ENCODE results near the gene DIS3L2. TPM values are rescaled to one million over a fixed set of nuclear protein-coding genes. Genes with fewer than 3 reads are reported as not detected.

DIS3L2 gene, protein sequence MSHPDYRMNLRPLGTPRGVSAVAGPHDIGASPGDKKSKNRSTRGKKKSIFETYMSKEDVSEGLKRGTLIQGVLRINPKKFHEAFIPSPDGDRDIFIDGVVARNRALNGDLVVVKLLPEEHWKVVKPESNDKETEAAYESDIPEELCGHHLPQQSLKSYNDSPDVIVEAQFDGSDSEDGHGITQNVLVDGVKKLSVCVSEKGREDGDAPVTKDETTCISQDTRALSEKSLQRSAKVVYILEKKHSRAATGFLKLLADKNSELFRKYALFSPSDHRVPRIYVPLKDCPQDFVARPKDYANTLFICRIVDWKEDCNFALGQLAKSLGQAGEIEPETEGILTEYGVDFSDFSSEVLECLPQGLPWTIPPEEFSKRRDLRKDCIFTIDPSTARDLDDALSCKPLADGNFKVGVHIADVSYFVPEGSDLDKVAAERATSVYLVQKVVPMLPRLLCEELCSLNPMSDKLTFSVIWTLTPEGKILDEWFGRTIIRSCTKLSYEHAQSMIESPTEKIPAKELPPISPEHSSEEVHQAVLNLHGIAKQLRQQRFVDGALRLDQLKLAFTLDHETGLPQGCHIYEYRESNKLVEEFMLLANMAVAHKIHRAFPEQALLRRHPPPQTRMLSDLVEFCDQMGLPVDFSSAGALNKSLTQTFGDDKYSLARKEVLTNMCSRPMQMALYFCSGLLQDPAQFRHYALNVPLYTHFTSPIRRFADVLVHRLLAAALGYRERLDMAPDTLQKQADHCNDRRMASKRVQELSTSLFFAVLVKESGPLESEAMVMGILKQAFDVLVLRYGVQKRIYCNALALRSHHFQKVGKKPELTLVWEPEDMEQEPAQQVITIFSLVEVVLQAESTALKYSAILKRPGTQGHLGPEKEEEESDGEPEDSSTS
- 34.7 TPM for total RNA-seq

DNA sequence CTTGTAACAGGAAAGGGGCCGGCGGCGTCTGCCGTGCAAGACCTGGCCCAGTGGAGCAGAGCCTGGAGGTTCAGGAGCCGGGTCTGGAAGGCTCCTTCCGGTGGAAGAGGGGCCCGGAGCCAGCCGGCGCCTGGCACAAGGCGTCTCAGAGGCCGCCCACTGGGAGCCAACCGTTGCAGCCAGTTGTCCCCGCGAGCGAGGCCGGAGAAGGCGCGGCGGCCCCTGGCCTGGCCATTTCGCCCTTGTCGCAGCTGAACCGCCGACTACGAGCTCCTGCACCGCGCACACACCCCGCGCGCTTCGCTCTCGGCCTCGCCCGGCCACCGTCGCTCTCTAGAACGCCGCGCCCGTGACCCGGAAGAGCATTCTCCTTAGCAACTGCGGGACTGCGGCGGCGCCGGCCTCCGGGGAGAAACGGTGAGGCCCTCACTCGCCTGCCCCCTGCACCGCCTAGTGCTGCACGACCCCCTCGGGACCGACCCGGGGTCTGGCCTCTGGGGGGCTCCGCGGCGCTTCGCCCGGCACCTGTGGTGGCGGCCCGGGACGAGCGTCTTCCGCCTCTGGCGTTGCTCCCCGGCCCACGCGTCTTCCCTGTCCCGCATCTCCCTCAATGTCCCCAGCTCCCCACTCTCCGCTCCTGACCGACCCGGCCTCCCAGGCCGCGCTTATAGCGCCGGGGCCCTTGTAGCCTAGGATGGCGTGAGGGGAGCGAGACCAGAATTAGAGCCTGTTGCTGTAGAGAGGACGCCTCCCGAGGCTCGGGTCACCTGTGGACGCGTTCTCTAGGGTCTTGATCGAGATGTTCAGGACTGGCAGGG, at the start of gene DIS3L2:
TSS of gene DIS3L2 (plus strand) at position 365 of the 818 bp plus-strand sequence. CDS start 53,215 bp downstream, outside the sequence.
- peak; percentile 92 for DNase-seq

DNA sequence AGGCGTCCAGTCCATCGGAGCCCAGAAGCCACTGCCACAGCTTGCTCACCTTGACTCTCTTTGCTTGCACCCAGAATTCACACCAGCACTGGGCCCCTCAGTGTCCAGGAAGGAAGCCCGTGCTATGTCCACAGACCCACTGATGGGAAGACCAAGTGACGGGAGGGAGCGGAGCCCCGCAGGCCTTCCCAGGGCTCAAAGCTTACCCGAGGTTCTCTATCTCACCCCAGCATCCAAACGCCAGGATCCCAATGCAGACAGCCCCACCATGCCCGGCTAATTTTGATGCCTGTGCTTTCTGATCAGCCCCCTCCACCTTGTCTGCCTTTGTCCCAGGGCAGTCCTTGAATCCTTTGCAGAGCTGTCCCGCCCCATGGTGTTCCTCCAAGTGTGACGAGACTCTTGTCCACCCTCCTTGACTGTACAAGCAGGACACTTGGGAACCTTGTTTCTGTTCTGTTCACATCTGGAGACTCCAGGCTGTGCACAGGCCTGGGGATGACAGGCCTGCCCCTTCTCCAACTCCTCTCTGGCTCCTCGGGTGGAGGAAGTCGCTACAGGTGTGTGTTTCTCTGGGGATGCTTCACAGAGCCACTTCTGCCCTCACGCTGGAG, 47.3 kb upstream of the DIS3L2 start:
- DNase-seq: no peak

DNA sequence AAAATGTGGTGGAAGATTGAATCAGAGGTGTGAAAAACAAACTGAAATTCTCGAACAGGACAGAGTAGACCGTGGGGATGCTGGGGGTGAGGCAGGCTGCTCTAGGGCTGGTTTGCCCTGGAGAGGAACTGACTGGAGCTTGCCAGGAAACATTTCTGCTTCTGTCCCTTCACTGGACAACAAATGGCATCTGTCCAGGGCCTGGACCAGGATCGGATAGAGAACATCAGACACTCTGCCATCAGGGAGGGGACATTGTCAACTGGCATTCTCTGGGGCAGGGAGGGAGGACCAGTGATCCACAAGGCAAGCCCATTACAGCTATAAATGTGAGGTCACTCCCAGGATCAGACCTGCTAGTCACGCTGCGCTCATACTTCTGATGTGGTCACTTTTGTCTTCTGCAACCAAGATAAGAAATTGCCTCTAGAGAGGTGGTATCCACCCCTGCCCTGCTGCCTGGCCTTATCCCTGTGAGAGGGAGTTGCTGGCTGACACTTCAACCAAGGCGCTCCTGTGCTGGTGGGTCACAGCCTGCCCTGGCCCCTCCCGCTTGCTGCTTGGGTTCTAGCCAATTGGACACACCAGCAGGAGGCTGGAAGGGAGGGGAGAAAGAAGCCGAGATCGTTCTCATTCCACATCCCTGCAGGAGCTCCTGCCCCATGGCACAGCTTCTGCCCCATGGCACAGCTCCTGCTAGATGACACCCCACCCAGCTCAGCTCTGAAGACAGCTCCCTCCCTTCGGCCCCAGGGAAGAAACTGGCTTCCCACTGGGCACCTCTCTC, 44.0 kb upstream of the DIS3L2 start:
- no peak for DNase-seq

DNA sequence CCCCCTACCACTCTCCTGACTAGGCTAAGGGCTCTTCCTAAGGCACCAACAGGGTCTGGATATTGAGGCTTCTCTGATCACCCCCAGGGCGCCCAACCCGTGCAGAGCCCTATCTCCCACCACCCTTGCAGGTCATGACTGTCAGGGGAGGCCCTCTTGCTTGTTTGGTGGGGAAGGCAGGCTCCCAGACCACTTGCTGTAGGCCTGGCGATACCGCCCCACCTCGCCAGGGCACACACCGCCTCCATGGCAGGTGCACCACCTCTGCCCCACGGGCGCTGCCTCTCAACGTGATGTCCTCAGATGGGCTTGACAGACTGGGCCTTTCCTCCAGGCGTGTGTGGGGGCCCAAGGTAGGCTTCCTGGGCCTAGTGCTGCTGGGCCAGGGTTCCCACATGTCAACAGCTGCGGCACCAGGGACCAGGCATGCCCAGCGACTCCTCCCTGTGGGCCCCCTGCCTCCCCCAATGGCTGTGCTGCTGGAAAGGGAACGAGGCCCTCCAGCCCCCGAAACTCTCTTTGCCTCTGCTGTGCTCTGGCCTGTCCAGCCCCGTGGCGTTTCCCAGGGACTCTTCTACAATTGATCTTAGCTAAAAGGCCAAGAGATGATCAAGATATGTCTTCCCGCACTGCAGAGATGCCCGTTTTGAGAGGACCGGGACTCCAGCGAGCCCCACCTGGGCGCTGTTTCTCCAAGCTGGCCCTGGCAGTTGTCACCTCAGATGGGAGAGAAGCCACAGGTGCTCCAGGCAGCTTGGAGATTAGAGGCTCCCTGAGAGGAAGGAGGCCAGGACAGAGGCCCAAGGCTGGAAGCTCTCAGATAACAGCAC, 42.8 kb upstream of the DIS3L2 start:
- no peak for DNase-seq

DNA sequence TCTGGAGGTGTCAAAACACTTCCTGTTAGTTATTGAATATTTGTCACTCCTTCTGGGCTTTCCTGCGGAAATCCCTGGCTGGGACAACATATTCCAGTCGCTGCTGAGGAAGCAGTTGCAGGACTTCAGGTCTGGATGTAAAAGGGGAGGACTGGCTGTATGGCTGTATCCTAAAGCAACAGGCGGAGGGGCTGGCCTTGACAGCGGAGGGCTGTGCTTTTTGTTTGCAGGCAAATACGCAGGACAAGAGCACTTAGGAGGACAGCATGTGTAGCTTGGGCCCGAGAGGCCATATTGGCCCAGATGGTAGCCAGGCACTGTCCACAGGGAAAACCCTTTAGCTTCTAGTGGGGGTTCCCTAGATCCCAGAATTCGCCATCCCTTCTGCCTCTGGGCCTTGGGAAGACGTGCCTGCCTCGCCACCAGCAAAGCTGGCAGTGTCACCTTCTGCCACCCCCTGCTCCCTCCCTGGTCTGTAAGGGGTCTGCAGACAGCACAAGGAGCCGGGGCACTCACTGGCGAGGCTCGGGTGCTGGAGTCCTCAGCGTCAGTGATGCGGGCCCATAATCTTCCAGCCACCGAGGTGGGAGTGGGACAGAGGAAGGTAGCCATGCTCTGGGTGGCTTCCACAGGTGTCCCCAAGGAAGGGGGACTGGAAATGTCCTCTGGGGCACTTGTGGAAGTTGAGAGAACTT, 42.0 kb upstream of the DIS3L2 start:
- no peak for DNase-seq

DNA sequence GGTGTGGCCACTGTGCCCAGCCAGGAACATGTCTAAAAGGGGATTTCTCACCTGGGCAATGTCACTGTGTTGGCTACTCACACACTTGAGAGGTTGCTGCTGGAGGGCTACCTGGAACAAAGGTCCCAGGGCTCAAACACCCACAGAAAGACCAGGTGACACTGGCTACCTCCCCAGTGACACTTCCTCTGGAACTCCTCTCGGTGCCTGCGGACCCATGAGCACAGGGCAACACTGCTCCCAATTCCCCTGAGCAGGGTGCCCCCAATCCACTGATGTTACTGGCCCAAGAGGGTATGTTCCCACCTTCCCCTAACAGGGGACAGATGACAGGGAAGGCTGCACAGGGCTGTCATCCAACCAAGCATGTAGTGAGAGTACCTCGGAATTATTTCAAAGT, 41.1 kb upstream of the DIS3L2 start:
- no peak for DNase-seq

DNA sequence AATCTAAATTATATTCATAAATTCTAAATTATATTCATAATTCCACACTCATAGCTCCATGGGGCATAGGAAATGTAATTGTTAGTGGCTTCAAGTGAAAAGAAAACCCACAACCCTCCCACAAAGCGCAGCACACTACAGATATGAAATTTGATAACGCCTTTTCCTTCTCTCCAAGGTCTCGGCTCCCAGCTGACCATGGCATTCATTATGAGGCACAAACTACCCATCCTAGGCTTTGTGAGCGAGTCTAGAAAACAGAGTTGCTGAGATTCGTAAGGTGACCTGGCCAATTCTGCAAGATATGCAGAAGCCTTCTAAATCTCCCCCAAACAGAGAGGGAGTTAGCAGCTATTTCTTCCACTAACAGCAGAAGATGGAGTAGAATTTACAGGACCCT, 40.7 kb upstream of the DIS3L2 start:
- no peak for DNase-seq

DNA sequence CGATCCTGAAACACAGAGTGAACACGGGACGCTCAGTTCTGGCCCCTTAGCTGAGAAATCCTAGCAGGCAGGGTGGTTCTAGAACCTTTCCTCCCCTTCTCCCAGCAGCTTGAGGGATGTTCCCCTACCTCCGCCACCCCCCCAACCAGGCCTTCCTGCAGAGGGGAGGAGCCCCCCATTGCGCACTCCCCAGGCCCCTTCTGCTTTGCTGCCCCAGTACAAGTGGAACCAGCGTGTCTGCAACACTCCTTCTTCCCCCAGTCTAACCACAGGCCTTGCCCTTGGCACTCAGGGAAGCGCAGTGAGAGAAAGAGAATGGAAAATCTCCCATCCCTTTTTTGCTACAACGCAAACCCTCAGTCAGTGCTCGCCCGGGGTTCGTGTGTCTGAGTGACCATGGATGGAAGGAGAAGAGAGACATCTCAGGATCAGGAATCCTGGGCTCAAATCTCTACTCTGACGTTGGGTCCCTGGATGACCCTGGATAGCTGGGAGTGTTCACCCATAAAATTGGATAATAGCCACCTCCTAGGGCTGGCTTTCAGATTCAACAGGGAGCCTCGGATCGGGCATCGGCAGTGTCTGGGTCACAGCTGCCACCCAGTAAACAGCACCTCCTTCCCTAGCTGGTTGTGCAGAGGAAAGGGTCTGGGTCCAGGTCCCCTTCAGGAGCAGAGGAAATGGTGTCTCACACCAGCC, 39.1 kb upstream of the DIS3L2 start:
- DNase-seq: no peak

DNA sequence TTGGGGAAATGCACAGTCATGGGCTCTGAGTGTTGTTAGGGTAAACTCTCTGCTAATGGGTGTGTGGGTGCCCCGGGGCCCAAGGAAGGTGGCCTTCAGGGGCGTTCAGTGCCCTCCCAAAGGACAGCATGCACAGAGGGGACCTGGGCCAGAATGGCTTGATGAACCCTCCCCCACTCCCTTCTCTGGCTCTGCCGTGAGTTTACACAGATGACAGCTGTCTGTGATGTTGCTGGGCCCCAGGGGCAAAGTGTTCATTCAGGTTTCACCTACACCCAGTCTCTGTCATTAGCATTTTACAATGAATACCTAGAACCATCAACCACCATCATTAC, 38.5 kb upstream of the DIS3L2 start:
- no peak for DNase-seq

DNA sequence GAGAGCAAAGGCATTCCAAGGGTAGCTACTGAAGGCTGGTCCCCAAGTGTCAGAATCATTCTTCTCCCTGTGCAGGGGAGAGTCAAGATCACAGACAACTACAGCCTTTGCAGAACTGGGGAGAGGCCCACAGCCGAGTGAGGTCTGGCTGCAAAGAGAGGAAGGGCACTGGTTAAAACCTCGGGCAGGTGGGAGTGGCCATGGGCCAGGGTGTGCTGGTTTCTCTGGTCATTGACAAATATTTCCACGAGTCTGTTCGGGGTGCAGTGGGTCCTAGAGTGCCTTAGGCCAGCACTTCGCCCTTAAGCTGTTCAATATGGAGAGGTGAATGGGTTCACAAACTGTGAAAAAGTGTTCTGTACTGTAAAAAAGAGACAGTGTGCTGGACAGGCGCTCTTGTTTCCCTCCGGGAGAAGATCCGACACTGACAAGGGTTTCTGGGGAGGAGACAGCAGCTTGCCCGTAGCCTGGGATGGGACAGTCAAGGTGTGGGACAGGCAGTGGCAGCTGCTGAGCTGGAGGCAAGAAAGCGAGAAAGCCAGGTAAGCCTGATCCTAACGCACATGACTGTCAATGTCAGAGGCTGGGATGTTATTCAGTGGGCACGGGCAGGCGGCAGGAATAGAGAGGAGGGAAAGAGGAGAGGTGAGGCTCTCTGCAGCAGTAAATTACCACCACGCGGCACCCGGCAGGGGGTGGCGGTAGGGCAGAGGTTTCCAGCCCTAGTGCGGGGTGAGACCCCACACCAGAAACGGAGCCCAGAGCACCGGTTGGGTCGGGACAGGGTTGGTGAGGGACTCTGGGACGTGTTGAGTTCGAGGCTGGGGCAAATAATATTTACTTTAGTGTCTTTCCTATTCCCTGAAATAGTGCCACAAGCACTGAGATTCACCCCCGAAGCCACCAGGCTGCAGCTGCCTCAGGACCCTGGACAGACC, 37.3 kb upstream of the DIS3L2 start:
- DNase-seq: no peak

DNA sequence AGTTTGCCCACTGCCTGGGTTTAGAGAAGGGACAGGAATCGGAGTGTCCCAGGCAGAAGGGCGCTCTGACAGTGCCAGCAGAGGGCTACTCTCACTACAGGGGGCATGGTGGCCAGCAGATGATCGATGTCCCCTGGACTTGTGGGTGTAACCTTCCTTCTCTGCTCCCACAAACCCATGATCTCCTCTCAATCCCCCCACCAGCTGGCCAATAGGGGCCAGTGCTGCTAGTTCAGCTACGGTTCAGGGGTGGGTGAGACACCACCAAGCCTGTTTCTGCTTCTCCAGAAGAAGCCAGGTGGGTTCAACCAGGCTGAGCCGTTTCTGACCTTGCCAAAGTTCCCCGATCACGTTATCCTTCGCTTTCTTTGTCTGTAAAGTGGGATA, 36.6 kb upstream of the DIS3L2 start:
- no peak for DNase-seq

DNA sequence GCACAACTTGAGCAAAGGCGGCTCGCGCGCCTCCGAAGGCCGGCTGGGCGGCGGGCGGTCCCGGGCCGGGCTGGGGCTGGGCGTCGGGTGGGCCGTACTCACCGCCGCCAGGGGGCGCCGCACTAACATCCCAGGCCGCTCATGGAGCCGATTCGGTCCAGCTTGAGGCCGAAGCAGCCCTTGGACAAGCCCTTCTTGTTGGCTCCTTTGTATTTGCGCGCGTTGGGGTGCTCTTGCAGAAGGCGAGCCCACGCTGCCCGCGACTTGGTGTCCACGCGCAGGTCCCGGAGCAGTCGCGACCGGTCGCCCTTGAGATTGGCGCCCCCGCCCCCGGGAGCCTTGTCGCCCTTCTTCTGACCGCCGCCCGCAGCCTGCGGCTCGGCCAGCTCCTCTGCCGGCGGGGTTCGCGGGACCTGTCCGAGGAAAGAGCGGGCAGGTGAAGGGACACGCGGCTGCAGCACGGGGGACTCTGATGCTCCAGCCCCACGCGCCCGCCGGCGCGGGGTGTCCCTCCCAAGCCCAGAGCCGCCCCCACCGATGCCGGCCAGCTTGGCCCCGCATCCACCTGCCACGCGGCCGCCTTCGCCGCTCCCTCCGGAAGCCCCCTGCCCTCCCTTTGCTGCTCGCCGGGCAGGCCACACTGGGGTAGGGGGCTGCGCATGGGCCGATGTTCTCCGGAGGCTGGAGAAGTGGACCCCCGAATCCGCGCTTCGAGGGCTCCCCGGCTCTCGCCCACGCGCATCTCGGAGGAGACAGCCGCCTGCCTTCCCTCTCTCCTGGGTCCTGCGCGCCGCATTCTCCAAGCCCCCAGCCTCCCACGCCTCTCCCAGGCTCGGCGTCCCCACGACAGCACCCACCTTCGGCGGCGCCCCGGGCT, 36.0 kb upstream of the DIS3L2 start:
- peak; percentile 93 for DNase-seq

DNA sequence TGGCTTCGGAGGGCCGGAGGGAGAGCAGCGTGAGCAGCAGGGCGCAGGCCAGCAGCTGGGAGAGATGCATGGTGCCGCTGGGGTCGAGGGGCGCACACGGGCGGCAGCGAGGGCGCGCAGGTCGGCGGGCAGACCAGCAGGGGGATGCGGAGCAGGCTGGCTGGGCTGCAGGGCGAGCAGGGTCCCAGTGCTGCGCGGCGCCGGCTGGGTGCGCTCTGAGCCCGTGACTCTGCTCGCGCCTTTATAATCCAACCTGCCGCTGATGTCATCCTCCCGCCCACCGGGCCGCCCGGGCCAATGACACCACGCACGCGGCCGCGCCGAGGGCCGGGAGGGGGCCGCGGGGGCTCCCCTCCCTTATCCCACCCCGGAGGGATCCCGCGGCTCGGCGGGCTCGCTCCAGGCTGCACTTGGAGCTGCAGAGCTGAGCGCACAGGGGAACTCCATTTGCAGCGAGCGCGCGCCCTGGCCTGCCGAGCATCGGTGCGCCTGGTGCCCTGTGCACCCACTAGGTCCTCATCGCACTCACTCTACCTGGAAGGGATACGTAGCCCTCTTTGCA, 35.3 kb upstream of the DIS3L2 start, which contains the start of gene NPPC:
TSS of gene NPPC (minus strand) at position 217 of the 562 bp plus-strand sequence. CDS start at position 70, 147 bp downstream.
- peak; percentile 92 for DNase-seq

DNA sequence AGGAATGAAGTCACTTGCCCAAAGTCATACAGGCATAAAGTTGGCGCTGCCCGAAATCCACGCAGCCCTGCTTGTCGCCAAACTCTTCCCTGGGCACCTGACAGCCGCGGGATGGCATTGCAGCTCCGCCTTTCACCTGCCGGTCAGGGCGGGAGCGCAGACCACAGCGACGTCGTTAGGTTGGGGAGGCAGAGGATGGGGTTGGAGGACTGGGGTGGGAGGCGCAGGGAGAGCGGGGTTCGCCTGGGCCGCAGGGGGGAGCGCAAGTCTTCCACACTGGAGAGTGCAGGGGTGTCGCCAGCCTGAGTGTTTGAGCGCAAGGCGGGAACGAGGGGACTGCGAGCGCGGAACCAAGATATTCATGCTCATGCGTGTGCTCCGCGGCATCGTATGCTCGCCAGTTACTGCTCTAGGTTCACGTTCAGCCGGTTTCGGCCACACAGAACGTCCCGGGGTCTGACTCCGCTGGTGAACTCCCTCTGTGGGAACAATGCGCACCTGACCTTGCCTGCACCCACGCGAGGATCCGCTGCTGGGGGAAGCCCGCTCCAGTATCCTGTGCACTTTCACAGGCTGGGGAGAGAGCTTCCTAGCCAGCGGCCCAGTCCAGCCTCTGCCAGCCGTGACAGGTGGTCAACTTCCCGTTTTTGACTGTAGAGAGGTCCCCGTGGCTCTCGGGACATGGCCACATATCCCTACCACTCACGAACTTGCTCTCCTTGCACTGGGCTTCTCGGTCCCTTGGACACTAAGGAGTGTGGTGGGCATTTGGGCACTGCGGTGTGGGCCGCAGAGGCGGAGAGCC, 34.5 kb upstream of the DIS3L2 start:
- DNase-seq: peak; percentile 66

DNA sequence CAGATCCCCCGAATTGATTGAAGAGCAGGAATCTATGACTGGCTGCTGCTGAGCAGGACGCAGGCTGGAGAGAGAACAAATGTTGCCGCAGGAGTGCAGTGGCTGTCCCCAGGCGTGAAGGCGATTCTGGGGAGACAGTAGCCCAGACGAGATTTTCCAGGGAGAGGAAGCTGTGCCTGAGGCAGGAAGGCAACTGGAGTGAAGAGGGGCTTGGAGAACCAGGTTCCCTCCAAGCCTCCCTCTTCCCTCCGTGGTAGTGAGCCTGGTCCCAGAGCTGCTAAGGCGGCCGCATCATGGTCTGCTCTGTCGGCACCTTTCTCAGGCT, 34.0 kb upstream of the DIS3L2 start:
- no peak for DNase-seq

DNA sequence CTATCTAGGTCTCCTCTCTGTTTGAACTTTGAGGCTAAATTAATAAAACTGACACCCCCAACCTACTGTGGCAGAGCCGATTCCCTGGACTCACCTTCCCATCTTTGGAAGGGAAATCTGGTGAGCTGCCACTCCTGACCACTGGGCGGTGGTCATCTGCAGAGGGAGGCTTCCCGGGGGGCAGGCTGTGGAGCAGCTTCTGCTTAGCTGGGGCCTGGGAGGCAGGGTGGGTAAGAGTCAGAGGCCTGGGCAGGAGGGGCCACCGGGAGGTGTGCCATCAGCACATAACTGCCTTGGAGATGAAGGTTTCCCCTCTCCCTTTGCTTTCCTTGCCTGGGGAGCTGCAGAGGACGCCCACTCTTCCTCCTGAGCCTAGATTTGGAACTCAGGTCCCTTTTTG, 33.0 kb upstream of the DIS3L2 start:
- no peak for DNase-seq
